ENCODE measurements around the gene AAK1. TPM values are rescaled to one million over a fixed set of nuclear protein-coding genes. Genes with fewer than 3 reads are reported as not detected.

Gene AAK1
- total and polyA plus RNA-seq, 2 of the 13 experiments (the other 11 are each of a cell fraction or from before 2014, with no cell fraction given) = 9.8 to 10.3 TPM

DNA sequence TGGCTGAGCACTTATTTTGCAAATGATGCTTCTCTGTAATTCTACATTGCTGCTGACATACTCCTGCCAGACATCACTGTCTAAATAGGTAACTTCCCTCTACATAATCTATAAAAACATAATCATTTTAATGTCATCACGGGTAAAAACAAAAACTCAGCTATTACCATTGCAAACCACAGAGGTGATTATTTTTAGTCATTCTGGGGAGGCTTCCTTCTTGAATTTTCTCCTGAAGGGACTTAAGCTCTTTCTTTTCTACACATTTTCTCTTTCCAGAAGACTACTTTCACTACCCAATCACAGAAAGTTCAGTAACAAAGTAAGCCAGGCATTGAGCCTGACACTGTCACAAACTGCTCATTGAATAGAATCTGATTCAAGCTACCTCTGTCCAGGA, 165.9 kb downstream of the AAK1 start:
- FAIRE-seq (no peak), DNase-seq (ENCODE audit: low spot score) (no peak), ATAC-seq (no peak)
- intact Hi-C loops (cut with micrococcal nuclease; ENCODE audit: unreplicated experiment) (no loop called here), in situ Hi-C loops (cut with HindIII; ENCODE audit: extremely low pct_ligation_motif_present, low pct_unique_long_range_greater_than_20kb) (no loop called here)
- TF ChIP-seq ZNF558 (CRISPR knock-in tag; IDR thresholded peaks at IDR 0.05; ENCODE audit: borderline replicate concordance) (no peak), ZSCAN21 (CRISPR knock-in tag; IDR thresholded peaks at IDR 0.05; ENCODE audit: borderline replicate concordance) (no peak), THAP11 (CRISPR knock-in tag; IDR thresholded peaks at IDR 0.05) (no peak), ZNF296 (CRISPR knock-in tag; conservative IDR thresholded peaks at IDR 0.05) (no peak), KDM5B (CRISPR knock-in tag; IDR thresholded peaks at IDR 0.05; ENCODE audit: borderline replicate concordance) (no peak), TEAD2 (CRISPR knock-in tag; IDR thresholded peaks at IDR 0.05) (no peak), EED (CRISPR knock-in tag; IDR thresholded peaks at IDR 0.05) (no peak)
- TF ChIP-seq, protein P1, sequence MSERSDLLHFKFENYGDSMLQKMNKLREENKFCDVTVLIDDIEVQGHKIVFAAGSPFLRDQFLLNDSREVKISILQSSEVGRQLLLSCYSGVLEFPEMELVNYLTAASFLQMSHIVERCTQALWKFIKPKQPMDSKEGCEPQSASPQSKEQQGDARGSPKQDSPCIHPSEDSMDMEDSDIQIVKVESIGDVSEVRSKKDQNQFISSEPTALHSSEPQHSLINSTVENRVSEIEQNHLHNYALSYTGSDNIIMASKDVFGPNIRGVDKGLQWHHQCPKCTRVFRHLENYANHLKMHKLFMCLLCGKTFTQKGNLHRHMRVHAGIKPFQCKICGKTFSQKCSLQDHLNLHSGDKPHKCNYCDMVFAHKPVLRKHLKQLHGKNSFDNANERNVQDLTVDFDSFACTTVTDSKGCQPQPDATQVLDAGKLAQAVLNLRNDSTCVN (CRISPR knock-in tag; IDR thresholded peaks at IDR 0.05; ENCODE audit: borderline replicate concordance) = no peak
- TF ChIP-seq, protein P2, sequence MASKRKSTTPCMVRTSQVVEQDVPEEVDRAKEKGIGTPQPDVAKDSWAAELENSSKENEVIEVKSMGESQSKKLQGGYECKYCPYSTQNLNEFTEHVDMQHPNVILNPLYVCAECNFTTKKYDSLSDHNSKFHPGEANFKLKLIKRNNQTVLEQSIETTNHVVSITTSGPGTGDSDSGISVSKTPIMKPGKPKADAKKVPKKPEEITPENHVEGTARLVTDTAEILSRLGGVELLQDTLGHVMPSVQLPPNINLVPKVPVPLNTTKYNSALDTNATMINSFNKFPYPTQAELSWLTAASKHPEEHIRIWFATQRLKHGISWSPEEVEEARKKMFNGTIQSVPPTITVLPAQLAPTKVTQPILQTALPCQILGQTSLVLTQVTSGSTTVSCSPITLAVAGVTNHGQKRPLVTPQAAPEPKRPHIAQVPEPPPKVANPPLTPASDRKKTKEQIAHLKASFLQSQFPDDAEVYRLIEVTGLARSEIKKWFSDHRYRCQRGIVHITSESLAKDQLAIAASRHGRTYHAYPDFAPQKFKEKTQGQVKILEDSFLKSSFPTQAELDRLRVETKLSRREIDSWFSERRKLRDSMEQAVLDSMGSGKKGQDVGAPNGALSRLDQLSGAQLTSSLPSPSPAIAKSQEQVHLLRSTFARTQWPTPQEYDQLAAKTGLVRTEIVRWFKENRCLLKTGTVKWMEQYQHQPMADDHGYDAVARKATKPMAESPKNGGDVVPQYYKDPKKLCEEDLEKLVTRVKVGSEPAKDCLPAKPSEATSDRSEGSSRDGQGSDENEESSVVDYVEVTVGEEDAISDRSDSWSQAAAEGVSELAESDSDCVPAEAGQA (IDR thresholded peaks at IDR 0.05; ENCODE audit: low read depth) = no peak
- TF ChIP-seq, protein P2 (CRISPR knock-in tag; IDR thresholded peaks at IDR 0.05; ENCODE audit: borderline replicate concordance) = no peak
- TF ChIP-seq, protein P3, sequence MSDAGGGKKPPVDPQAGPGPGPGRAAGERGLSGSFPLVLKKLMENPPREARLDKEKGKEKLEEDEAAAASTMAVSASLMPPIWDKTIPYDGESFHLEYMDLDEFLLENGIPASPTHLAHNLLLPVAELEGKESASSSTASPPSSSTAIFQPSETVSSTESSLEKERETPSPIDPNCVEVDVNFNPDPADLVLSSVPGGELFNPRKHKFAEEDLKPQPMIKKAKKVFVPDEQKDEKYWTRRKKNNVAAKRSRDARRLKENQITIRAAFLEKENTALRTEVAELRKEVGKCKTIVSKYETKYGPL (CRISPR knock-in tag; IDR thresholded peaks at IDR 0.05) = no peak
- H3K9ac ChIP-seq (ENCODE audit: insufficient read depth, low read depth, low read length) = no peak overlapping the region
- H3K79me2 ChIP-seq (ENCODE audit: insufficient read depth, low read length) = no peaks in the 10 kb centered on the region
- no peak overlapping the region for H3K4me3 ChIP-seq (replicated peaks in 1 of 3; ENCODE audit: insufficient read depth in 1 of 3, low read depth in 2 of 3, low read length in 3 of 3)
- BruUV-seq (replicated peaks) = no TSS peak
- H3K4me1 ChIP-seq (ENCODE audit: insufficient read depth, low read length) = no peaks in the 10 kb centered on the region
- H3K36me3 ChIP-seq (replicated peaks in 1 of 2; ENCODE audit: control insufficient read depth in 1 of 2, insufficient read depth in 2 of 2, low read length in 2 of 2) = no peaks in the 10 kb centered on the region
- CTCF ChIA-PET (ENCODE audit: low intra/inter-chr PET ratio, low total read pairs) = no interaction called here
- H3K27ac ChIP-seq (ENCODE audit: extremely low read length, insufficient read depth, low read length) = no peak overlapping the region
- no peak overlapping the region for H3K4me2 ChIP-seq (ENCODE audit: low read depth, low read length)
- no peaks in the 10 kb centered on the region for H4K20me1 ChIP-seq (ENCODE audit: insufficient read depth, low read length)
- no peaks in the 10 kb centered on the region for H3K9me3 ChIP-seq (ENCODE audit: low read length)
- POLR2A ChIA-PET = no interaction called here
- H2AFZ ChIP-seq (ENCODE audit: low read length) = no peak overlapping the region
- WGBS (ENCODE audit: low lambda C conversion rate) = 90% methylated on average over 1 of the region's 1 CpG
- no peaks in the 10 kb centered on the region for H3K27me3 ChIP-seq (ENCODE audit: control insufficient read depth in 1 of 2, insufficient read depth in 2 of 2, low read length in 2 of 2)
